NCI-H226 (cell line): ENCODE measurements around the gene PRR22.
"Not testable (repeated sequence)": the region's sequence is repeated elsewhere in the genome, so short reads cannot be mapped to it uniquely, and the experiment has no call there.

ENCODE experiments used
- DNase-seq: peaks from one replicate; pipeline ENCODE4 v3.0.0-alpha.2; 2015

Gene PRR22

GRCh38 chr19:5743630-5744029, 40.9 kb downstream of the PRR22 start:
- DNase-seq, result no peak

GRCh38 chr19:5742051-5742450, 42.5 kb downstream of the PRR22 start:
- DNase-seq, result no peak

- no peak for DNase-seq
These were observed 46.1 kb downstream of the PRR22 start for GRCh38 chr19:5738423-5738822.

- DNase-seq, result not testable (repeated sequence)
These were observed 51.4 kb downstream of the PRR22 start for GRCh38 chr19:5733172-5733571.
